Measurements from ENCODE around the gene TTC9C. TPM values are rescaled to one million over a fixed set of nuclear protein-coding genes. Genes with fewer than 3 reads are reported as not detected.

TTC9C gene
- total and polyA plus RNA-seq, 2 of the 13 experiments (the other 11 are each of a cell fraction or from before 2014, with no cell fraction given), result 28.0 to 36.4 TPM

- TF ChIP-seq ZFP36L1 (CRISPR knock-in tag; IDR thresholded peaks at IDR 0.05), result peak; percentile 74; the same call in 1 of the 2 replicates
- TF ChIP-seq BCL6 (CRISPR knock-in tag; IDR thresholded peaks at IDR 0.05), result peak; percentile 61; the same call in 1 of the 2 replicates
- TF ChIP-seq GTF2F1 (IDR thresholded peaks at IDR 0.05; ENCODE audit: low read length), result no peak
- no peak for TF ChIP-seq ZSCAN20 (CRISPR knock-in tag; IDR thresholded peaks at IDR 0.05; ENCODE audit: borderline replicate concordance)
- peak; percentile 93 for TF ChIP-seq YEATS2 (CRISPR knock-in tag; IDR thresholded peaks at IDR 0.05; ENCODE audit: borderline replicate concordance)
- no peak for TF ChIP-seq DZIP1 (CRISPR knock-in tag; IDR thresholded peaks at IDR 0.05)
- TF ChIP-seq HINFP (CRISPR knock-in tag; IDR thresholded peaks at IDR 0.05; ENCODE audit: low read depth), result peak; percentile 89
- no peak for TF ChIP-seq RAD51 (IDR thresholded peaks at IDR 0.05; ENCODE audit: borderline replicate concordance)
- TF ChIP-seq JUN (CRISPR knock-in tag; IDR thresholded peaks at IDR 0.05), result 0 out of 2 replicates have a peak, but pooled peaks have one; percentile 25
- TF ChIP-seq TCF12 (IDR thresholded peaks at IDR 0.05), result no peak
- TF ChIP-seq TCF12 (CRISPR knock-in tag; IDR thresholded peaks at IDR 0.05), result peak; percentile 67; the same call in 1 of the 2 replicates
- TF ChIP-seq E2F1 (CRISPR knock-in tag; IDR thresholded peaks at IDR 0.05), result peak; percentile 66
- TF ChIP-seq FOXO4 (CRISPR knock-in tag; conservative IDR thresholded peaks at IDR 0.05), result no peak
- TF ChIP-seq TOPORS (CRISPR knock-in tag; IDR thresholded peaks at IDR 0.05), result peak; percentile 97
- TF ChIP-seq NFIC (IDR thresholded peaks at IDR 0.05; ENCODE audit: low read length), result no peak
- TF ChIP-seq ZNF282 (IDR thresholded peaks at IDR 0.05; ENCODE audit: partially characterized antibody), result no peak
- TF ChIP-seq ZFP36 (IDR thresholded peaks at IDR 0.05; ENCODE audit: borderline replicate concordance, low read depth, low read length, partially characterized antibody), result no peak
- TF ChIP-seq ZNF616 (CRISPR knock-in tag; IDR thresholded peaks at IDR 0.05; ENCODE audit: low read depth), result no peak; the same call in 1 of the 2 replicates
- TF ChIP-seq BCLAF1 (IDR thresholded peaks at IDR 0.05), result no peak
- TF ChIP-seq ZNF160 (CRISPR knock-in tag; IDR thresholded peaks at IDR 0.05), result peak; percentile 89
- peak; percentile 57 for TF ChIP-seq HOXA5 (CRISPR knock-in tag; IDR thresholded peaks at IDR 0.05)
Observed at GRCh38 chr11:62787005-62787759, 58.9 kb downstream of the TTC9C start, which contains the start of gene TMEM179B (continued).
